ENCODE measurements around the gene ABHD16A.
A peak's percentile ranks its signal among the peaks of the same experiment; 100 is the strongest.

The ABHD16A gene

DNA sequence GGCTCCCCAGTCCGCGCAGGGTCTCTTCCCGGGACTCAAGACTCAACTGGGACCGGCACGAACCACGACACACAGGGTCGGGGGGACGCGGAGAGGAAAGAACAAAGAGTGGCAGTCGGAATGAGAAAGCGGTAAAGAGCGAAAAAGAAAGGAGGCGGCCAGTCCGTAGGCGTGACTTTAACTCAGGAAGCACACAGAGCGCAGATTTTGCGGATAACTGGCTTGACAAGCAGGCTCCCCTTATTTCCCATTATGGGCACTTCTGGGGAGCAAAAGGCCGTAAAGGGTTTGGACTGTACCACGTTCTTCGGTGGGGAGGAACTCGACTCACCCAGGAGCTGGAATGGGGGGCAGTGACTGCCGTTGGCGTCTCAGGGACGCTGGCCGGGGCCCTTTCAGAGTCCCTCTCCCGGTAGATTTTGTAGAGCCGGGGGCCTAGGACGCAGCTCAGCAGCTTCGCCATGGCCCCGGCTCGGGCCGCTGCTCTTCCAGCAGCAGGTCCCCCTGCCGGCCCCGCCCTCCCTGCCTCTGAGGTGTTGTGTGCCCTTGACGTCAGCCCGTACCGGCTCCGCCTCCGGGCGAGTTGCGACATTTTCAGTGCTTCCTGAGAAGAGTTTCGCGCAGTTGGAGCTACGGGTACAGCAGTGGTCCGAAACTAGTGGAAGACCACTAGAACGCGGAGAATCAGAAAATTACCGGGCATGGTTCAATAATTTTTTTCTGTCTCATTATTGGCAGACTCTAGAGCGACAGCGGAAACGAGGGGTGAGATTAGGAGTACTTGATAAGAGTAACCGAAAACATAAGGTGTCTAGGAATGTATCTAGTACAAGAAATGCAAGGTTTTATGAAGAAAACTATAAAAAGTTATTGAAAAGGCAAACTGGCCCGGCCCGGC is at the start of gene ABHD16A:
Gene ABHD16A (minus strand): TSS at position 506 of the 898 bp plus-strand sequence. CDS start 43 bp downstream, at position 463.
- DNase-seq = peak; percentile 97

GRCh38 chr6:31752739-31753319 is 49.7 kb upstream of the ABHD16A start:
- DNase-seq = no peak

- no peak for DNase-seq
These were observed 47.4 kb upstream of the ABHD16A start for GRCh38 chr6:31750411-31751022.

GRCh38 chr6:31749301-31750036 is 46.3 kb upstream of the ABHD16A start:
- no peak for DNase-seq

DNA sequence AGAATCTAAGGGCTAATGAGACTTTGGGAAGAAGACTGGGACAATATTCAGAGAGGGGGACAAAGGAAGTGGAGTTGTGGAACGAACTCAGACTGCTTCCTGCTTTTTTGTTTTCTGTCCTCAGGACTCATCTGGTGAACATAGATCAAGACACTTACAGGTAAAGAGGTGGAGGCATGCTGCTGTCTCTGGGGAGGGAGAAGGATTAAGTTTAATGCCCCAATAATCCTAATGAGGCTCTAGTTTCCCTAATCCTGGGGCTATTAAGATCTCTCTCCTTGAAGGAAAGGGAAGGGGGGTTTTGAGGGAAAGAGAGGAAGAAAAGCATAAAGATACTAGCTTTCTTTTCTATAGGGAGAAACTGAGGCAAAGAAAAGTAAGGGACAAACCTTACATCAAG is 41.3 kb upstream of the ABHD16A start:
- no peak for DNase-seq

DNA sequence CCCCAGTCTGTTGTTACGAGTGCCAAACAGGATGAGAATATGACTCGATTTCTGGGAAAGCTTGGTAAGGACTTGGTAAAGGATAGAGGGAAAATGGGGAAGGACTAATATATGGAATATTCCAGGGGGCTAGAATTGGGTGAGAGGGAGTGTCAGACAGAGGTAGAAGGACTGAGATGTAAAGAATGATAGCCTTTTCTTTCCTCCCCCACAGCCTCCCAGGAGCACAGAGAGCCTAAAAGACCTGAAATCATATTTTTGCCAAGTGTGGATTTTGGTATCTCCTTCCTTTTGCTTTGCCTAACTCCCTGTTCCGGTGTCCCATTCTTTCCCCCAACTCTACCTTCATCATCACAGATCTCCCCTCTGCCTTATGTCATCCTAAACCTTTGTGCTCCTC is 39.8 kb upstream of the ABHD16A start:
- no peak for DNase-seq

GRCh38 chr6:31741815-31742214 is 38.7 kb upstream of the ABHD16A start:
- DNase-seq = no peak

DNA sequence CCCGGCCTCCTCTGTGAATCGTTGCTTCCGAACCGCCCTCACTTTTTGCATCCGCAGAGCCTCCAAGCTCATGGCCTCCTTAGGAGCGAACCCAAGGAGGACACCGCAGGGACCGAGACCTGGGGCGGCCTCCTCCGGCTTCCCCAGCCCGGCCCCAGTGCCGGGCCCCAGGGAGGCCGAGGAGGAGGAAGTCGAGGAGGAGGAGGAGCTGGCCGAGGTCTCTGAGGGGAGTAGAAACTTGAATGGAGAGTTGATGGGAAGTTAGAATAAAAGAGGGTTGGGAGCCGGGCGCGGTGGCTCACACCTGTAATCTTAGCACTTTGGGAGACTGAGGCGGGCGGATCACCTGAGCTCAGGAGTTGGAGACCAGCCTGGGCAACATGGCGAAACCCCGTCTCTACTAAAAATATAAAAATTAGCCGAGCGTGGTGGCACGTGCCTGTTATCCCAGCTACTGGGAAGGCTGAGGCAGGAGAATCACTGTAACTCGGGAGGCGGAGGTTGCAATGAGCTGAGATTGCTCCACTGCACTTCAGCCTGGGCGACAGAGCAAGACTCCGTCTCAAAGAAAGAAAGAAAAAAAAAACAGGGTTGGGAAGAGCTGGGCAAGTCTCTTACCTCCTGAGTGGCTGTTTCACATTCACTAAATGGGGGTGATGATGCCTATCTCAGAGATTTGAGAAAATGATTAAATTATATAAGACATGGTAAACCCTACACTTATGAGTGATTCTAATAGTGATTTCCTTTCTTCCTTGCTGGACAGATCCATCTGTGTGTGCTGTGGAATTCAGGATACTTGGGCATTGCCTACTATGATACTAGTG is 37.5 kb upstream of the ABHD16A start:
- DNase-seq = no peak

DNA sequence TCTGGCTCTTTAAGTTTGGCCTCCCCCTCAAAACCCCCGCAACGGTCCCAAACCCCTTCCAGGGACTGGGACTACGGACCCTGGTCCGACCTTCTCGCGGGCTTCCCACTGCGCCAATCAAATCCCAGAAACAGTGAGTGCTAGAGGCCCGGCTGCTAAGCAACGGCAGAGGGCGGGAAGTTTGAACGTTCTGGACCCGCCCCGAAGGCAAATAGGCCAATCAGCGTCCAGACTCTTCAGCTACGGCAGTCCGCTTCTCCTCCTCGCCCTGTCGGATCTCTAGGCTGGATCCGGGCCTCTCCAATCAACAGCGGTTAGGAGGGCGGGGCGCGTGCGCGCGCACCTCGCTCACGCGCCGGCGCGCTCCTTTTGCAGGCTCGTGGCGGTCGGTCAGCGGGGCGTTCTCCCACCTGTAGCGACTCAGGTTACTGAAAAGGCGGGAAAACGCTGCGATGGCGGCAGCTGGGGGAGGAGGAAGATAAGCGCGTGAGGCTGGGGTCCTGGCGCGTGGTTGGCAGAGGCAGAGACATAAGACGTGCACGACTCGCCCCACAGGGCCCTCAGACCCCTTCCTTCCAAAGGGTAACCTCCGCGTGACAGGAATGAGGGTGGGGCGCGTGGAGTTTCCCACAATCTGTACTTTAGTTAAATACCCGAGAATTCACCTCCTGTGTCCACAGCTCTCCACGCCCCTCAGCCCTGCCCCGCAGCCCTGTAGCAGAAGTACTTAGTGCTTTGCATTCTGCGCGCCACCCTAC is 36.7 kb upstream of the ABHD16A start, which contains the start of gene MSH5:
Gene MSH5 (plus strand): TSS at position 367 of the 758 bp plus-strand sequence. CDS start 462 bp downstream, outside the sequence.
- peak; percentile 91 for DNase-seq

GRCh38 chr6:31737991-31738979 is 35.2 kb upstream of the ABHD16A start:
- peak; percentile 58 for DNase-seq

- DNase-seq = no peak
These were observed 34.3 kb upstream of the ABHD16A start for GRCh38 chr6:31737315-31737990.

- DNase-seq = no peak
These were observed 33.7 kb upstream of the ABHD16A start for GRCh38 chr6:31736768-31737314.

- peak; percentile 75 for DNase-seq
These were observed 33.1 kb upstream of the ABHD16A start, which contains the start of gene CLIC1 for GRCh38 chr6:31736021-31736767. Gene CLIC1 (minus strand): TSS chr6:31736530. CDS start chr6:31736300, 230 bp downstream.

DNA sequence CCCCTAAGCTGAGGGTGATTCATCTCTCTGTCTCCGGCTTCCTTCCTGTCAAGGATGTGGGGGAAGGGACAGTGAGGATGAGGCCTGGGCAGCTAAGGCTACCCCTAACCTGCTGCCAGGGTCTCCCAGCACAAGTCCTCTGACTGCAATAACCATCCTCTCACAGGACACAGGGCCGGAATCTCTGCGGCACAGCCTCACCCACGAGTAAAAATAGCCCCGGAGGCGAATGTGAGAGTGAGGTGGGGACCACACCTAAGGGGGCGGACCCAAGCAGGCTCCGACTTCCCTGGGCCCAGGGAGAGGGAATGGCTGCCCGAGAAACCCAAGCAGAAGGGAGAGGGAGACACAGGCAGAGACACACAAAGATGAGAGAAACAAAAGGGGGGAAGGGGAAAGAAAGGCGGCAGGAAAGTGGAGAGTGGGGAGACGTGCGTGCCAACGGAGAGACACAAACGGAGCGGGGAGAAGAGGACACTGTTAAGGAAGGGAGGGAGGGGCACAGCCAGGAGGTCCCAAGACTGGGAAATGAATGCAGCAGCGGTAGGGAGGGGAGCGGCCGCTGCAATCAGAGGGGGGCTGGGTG is 31.8 kb upstream of the ABHD16A start:
- DNase-seq = peak; percentile 39

DNA sequence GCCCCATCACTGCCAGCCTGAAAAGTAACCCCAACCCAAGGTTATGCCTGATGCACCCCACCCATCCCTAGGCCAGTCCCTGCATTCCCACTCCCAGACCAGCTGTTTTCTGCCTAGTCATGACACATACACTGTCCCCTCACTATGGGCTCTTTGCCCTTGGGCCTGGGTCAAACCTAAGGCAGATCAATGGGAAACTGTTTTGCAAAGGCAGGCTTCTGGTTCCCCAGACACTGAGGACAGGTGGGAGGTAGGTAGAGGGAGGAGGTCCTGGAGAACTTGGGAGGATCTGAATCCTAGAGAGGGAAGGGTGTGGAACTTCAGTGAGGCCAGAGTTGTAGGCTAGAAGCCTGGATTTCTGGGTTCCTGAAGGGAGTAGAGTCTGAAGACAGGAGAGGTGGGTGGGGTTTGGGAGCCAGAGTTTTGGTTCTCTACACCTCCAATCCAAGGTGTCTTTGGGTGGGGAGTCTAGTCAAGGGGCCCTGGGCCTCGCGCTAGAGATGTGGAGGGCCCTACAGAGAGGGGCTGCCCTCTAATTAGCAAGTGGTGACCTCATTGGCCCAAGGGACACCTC is 31.2 kb upstream of the ABHD16A start:
- no peak for DNase-seq

GRCh38 chr6:31733734-31734133 is 30.6 kb upstream of the ABHD16A start:
- DNase-seq = no peak

- no peak for DNase-seq
These were observed 28.9 kb upstream of the ABHD16A start for GRCh38 chr6:31732029-31732428.
